IMR-90 (cell line): Measurements from ENCODE around the gene CHMP4B. TPM values are rescaled to one million over a fixed set of nuclear protein-coding genes. Genes with fewer than 3 reads are reported as not detected.

Source experiments
- ATAC-seq: fragments of 200-7000 bp; cut with Tn5 transposase; 2 replicates; pipeline ENCODE4 v1.9.1; 2020; ENCODE audit warnings: low read depth, mild to moderate bottlenecking, moderate library complexity
- BruUV-seq: library from RNA; stranded (reverse); fragments of 400-500 nt; replicated peaks from 2 replicates; lab custom pipeline; 2021; lab: Mats Ljungman, UMichigan
- CTCF ChIA-PET: fragments of 300-600 bp; formaldehyde crosslinking; extraction: SDS; loops from one replicate; lab custom pipeline; 2021; ENCODE audit warnings: antibody characterized with exemption; lab: Yijun Ruan, JAX
- POLR2A ChIA-PET: fragments of 300-600 bp; sonication (Branson Sonifier 250); formaldehyde crosslinking; loops from one replicate; lab custom pipeline; 2022; ENCODE audit warnings: antibody characterized with exemption; ENCODE audit not compliant: unreplicated experiment; lab: Charles Lee
- DNase-seq: peaks from one replicate; pipeline ENCODE4 v3.0.0; 2013
- H2AFZ ChIP-seq: replicated peaks from 2 replicates; pipeline ENCODE3; 2013; ENCODE audit warnings: low read length, mild to moderate bottlenecking; ENCODE audit not compliant: poor library complexity
- H2AK5ac ChIP-seq: 2 replicates; pipeline ENCODE4 v1.6.1; 2013; ENCODE audit warnings: low read depth, low read length, inconsistent platforms
- H2AK9ac ChIP-seq: replicated peaks from 2 replicates; pipeline ENCODE3; 2013; ENCODE audit warnings: mild to moderate bottlenecking, low read depth, low read length, moderate library complexity; ENCODE audit not compliant: poor library complexity
- H2BK120ac ChIP-seq: 2 replicates; pipeline ENCODE4 v1.6.1; 2013; ENCODE audit warnings: low read depth, low read length, inconsistent platforms
- H2BK15ac ChIP-seq: 3 replicates; pipeline ENCODE4 v1.6.1; 2013; ENCODE audit warnings: low read depth, low read length, inconsistent platforms
- H2BK20ac ChIP-seq: 2 replicates; pipeline ENCODE4 v1.6.1; 2013; ENCODE audit warnings: low read depth, mild to moderate bottlenecking, inconsistent platforms, low read length, moderate library complexity
- H2BK5ac ChIP-seq: 2 replicates; pipeline ENCODE4 v1.6.1; 2013; ENCODE audit warnings: mild to moderate bottlenecking, low read depth, low read length, inconsistent platforms; ENCODE audit not compliant: poor library complexity, severe bottlenecking
- H3K14ac ChIP-seq: replicated peaks from 2 replicates; pipeline ENCODE4 v1.6.1; 2013; ENCODE audit warnings: low read depth, low read length, inconsistent platforms
- H3K18ac ChIP-seq: 2 replicates; pipeline ENCODE4 v1.6.1; 2013; ENCODE audit warnings: low read depth, low read length, control low read depth
- H3K23ac ChIP-seq: 2 replicates; pipeline ENCODE4 v1.6.1; 2013; ENCODE audit warnings: low read depth, low read length, inconsistent platforms
- H3K27ac ChIP-seq: 2 replicates; pipeline ENCODE4 v1.5.1; 2013; ENCODE audit warnings: mild to moderate bottlenecking, control low read depth, low read length; ENCODE audit not compliant: insufficient read depth
- H3K27me3 ChIP-seq: 2 replicates; pipeline ENCODE4 v1.6.1; 2013; ENCODE audit warnings: low read length; ENCODE audit not compliant: control insufficient read depth, insufficient read depth
- H3K36me3 ChIP-seq: 2 replicates; pipeline ENCODE4 v1.6.1; 2013; ENCODE audit warnings: low read length, mixed read lengths; ENCODE audit not compliant: control insufficient read depth, insufficient read depth
- H3K4ac ChIP-seq: 2 replicates; pipeline ENCODE4 v1.6.1; 2013; ENCODE audit warnings: low read depth, low read length, inconsistent platforms
- H3K4me1 ChIP-seq: 2 replicates; pipeline ENCODE4 v1.6.1; 2013; ENCODE audit warnings: low read length, mixed read lengths; ENCODE audit not compliant: control insufficient read depth, insufficient read depth
- H3K4me2 ChIP-seq: 2 replicates; pipeline ENCODE4 v1.6.1; 2013; ENCODE audit warnings: low read depth, mild to moderate bottlenecking, control low read depth, low read length, moderate library complexity
- H3K4me3 ChIP-seq: 2 replicates; pipeline ENCODE4 v1.5.1; 2013; ENCODE audit warnings: low read depth, mild to moderate bottlenecking, control low read depth, low read length, moderate library complexity; ENCODE audit not compliant: insufficient read depth
- H3K56ac ChIP-seq: 2 replicates; pipeline ENCODE4 v1.6.1; 2013; ENCODE audit warnings: low read length, inconsistent platforms; ENCODE audit not compliant: insufficient read depth; ENCODE audit errors: extremely low read depth
- H3K79me1 ChIP-seq, 2 experiments: 2 replicates each; pipeline ENCODE4 v1.6.1; 2013; ENCODE audit warnings: low read length in 2 of 2, inconsistent platforms in 1 of 2, low read depth in 1 of 2
- H3K9ac ChIP-seq: 2 replicates; pipeline ENCODE4 v1.6.1; 2013; ENCODE audit warnings: low read depth, low read length, control low read depth
- H3K9me1 ChIP-seq: 2 replicates; pipeline ENCODE4 v1.6.1; 2013; ENCODE audit warnings: low read length, inconsistent platforms; ENCODE audit not compliant: insufficient read depth
- H3K9me3 ChIP-seq: 2 replicates; pipeline ENCODE4 v1.6.1; 2013; ENCODE audit warnings: low read length; ENCODE audit not compliant: control insufficient read depth, insufficient read depth
- H4K20me1 ChIP-seq: 2 replicates; pipeline ENCODE4 v1.6.1; 2013; ENCODE audit warnings: low read length, inconsistent platforms; ENCODE audit not compliant: insufficient read depth
- H4K5ac ChIP-seq: 2 replicates; pipeline ENCODE4 v1.6.1; 2013; ENCODE audit warnings: mild to moderate bottlenecking, low read depth, low read length, control low read depth
- H4K8ac ChIP-seq, 2 experiments: 2 replicates each; pipeline ENCODE4 v1.6.1; 2013; ENCODE audit warnings: low read depth in 2 of 2, low read length in 2 of 2, control low read depth in 1 of 2, inconsistent platforms in 1 of 2
- H4K91ac ChIP-seq: 2 replicates; pipeline ENCODE4 v1.6.1; 2013; ENCODE audit warnings: low read depth, low read length, inconsistent platforms; ENCODE audit not compliant: insufficient read depth
- CEBPB ChIP-seq: IDR thresholded peaks from 2 replicates; pipeline ENCODE4 v1.6.1; 2012; ENCODE audit warnings: low read depth, low read length, improper control_type of control experiment
- MAFK ChIP-seq: IDR thresholded peaks from 2 replicates; pipeline ENCODE4 v1.6.1; 2012; ENCODE audit warnings: low read depth, low read length, improper control_type of control experiment
- WGBS, 2 experiments: methylation state at CpG; one replicate each; pipeline versions ENCODE4 v1.1.5 to v1.1.7; 2013; ENCODE audit warnings: missing lambda C conversion rate in 2 of 2; ENCODE audit not compliant: insufficient read length in 1 of 2; ENCODE audit errors: extremely low coverage in 2 of 2; 5-methylcytosine and 5-hydroxymethylcytosine counted together
- dilution Hi-C: fragments of 300-500 bp; cut with HindIII; formaldehyde crosslinking; loops from one replicate; pipeline ENCODE4 v1.14.3; 2018; ENCODE audit warnings: low sequenced_read_pairs; ENCODE audit not compliant: unreplicated experiment
- in situ Hi-C: fragments of 300-500 bp; cut with MboI; formaldehyde crosslinking; loops from 3 replicates; pipeline ENCODE4 v1.14.3; 2019; ENCODE audit warnings: low sequenced_read_pairs, inconsistent platforms, mixed read lengths
- intact Hi-C: fragments of 100-400 bp; cut with micrococcal nuclease; formaldehyde crosslinking; loops from 2 replicates; pipeline ENCODE4 v1.10.0; 2022
- polyA plus RNA-seq, 3 experiments: library from polyadenylated mRNA; depleted of rRNA; stranded (reverse); fragments of >200 nt; gene quantifications; 2 replicates each; pipeline ENCODE4 v1.2.3, GENCODE V29; 2012; ENCODE audit warnings: low replicate concordance in 1 of 3
- total RNA-seq: library from RNA; depleted of rRNA; stranded (reverse); fragments of >200 nt; gene quantifications from 2 replicates; pipeline ENCODE4 v1.2.3, GENCODE V29; 2012

CHMP4B gene
- total and polyA plus RNA-seq, 2 of the 4 experiments (the other 2 are of a cell fraction): 30.3 to 94.8 TPM

GRCh38 chr20:33878583-33878982 lies 67.4 kb downstream of the CHMP4B start:
- no TSS peak for BruUV-seq
- no peak overlapping the region for H4K5ac ChIP-seq
- no peak overlapping the region for H2AK5ac ChIP-seq
- no peak overlapping the region for H3K56ac ChIP-seq
- H3K23ac ChIP-seq: no peak overlapping the region
- H2BK120ac ChIP-seq: no peak overlapping the region
- intact Hi-C loops: no loop called here
- no peak for TF ChIP-seq CEBPB
- no peak for TF ChIP-seq MAFK
- no peaks in the 10 kb centered on the region for H3K9me1 ChIP-seq
- no peak overlapping the region for H4K8ac ChIP-seq
- no peak overlapping the region for H3K9ac ChIP-seq
- in situ Hi-C loops: no loop called here
- no peak overlapping the region for H2AK9ac ChIP-seq
- dilution Hi-C loops: no loop called here
- no peaks in the 10 kb centered on the region for H4K20me1 ChIP-seq
- no peak overlapping the region for H2BK5ac ChIP-seq
- no peak overlapping the region for H4K91ac ChIP-seq
- no peak for ATAC-seq
- H3K4me1 ChIP-seq: no peaks in the 10 kb centered on the region
- CTCF ChIA-PET: no interaction called here
- POLR2A ChIA-PET: no interaction called here
- H3K4ac ChIP-seq: no peak overlapping the region
- H3K18ac ChIP-seq: no peak overlapping the region
- peaks cover 9% of the 10 kb centered on the region for H3K9me3 ChIP-seq
- DNase-seq: no peak
- no peak overlapping the region for H2BK15ac ChIP-seq
- H2BK20ac ChIP-seq: no peak overlapping the region
- H2AFZ ChIP-seq: no peak overlapping the region
- no peak overlapping the region for H3K14ac ChIP-seq
- H3K4me3 ChIP-seq: no peak overlapping the region
- H3K27me3 ChIP-seq: 0 out of 2 replicates have a peak, but pooled peaks cover 2% of the 10 kb centered on the region
- no peak overlapping the region for H3K27ac ChIP-seq
- WGBS, 2 experiments: no CpG with 5 or more reads among the region's 2 CpGs
- H3K79me1 ChIP-seq: no peaks in the 10 kb centered on the region
- H3K36me3 ChIP-seq: no peaks in the 10 kb centered on the region
- H3K4me2 ChIP-seq: no peak overlapping the region
